GM12891 (cell line): Measurements from ENCODE around the gene THSD4.

Experiments
- PAX5 ChIP-seq: IDR thresholded peaks from 2 replicates; pipeline ENCODE4 v1.6.1; 2011; ENCODE audit warnings: low read length, moderate library complexity, mild to moderate bottlenecking; ENCODE audit not compliant: insufficient read depth, severe bottlenecking
- POLR2A ChIP-seq: IDR thresholded peaks from 2 replicates; pipeline ENCODE4 v1.6.1; 2011; ENCODE audit warnings: low read depth, low read length, control low read depth
- POLR2AphosphoS5 ChIP-seq: IDR thresholded peaks from 2 replicates; pipeline ENCODE4 v1.6.1; 2011; ENCODE audit warnings: low read depth, low read length, control low read depth
- POU2F2 ChIP-seq: IDR thresholded peaks from 2 replicates; pipeline ENCODE4 v1.6.1; 2011; ENCODE audit warnings: low read depth, mild to moderate bottlenecking, control low read depth, low read length, moderate library complexity
- SPI1 ChIP-seq: IDR thresholded peaks from 2 replicates; pipeline ENCODE4 v1.6.1; 2011; ENCODE audit warnings: low read depth, low read length, control low read depth
- TAF1 ChIP-seq: IDR thresholded peaks from 2 replicates; pipeline ENCODE4 v1.6.1; 2011; ENCODE audit warnings: low read depth, low read length, control low read depth

- TF ChIP-seq POLR2A (no peak), POLR2AphosphoS5 (no peak), TAF1 (no peak), PAX5 (no peak), SPI1 (no peak), POU2F2 (no peak)
Observed at GRCh38 chr15:71436854-71437253, 321.6 kb downstream of the THSD4 start.
